Measurements from ENCODE around the gene TRHDE. TPM values are rescaled to one million over a fixed set of nuclear protein-coding genes. Genes with fewer than 3 reads are reported as not detected.

The TRHDE gene
- total and polyA plus RNA-seq, 9 of the 15 experiments (the other 6 are each of a cell fraction or from before 2014, with no cell fraction given) = 0.03 to 0.29 (median 0.09) TPM

DNA sequence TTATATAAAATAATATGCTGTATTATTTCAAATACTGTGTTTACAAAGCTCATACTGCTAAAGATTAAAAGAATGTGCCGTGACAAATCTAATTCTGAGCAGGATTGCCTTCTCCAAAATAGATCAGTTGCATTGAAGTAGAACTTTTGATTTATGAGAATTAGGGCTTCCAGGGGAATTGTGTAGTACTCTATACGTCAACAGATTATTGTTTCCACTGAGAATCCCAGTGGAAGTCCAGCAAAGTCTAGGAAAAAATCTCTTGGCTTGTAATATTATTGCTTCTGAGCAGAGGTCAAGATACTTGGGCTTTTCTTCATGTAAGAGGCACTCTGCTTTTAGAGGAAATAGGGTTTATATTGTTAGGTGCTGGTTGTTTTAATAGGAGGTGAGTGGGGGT lies 133.9 kb downstream of the TRHDE start:
- ATAC-seq (no peak), DNase-seq (ENCODE audit: extremely low read depth in 1 of 4, low spot score in 3 of 4) (no peak), FAIRE-seq (no peak)
- Histone ChIP-seq H3K4me2 (ENCODE audit: insufficient read depth, low read length) (no peak overlapping the region), H3K9ac (ENCODE audit: insufficient read depth in 1 of 2, low read depth in 2 of 2, low read length in 2 of 2) (no peak overlapping the region), H3K9me1 (ENCODE audit: control insufficient read depth, insufficient read depth, low read length) (no peaks in the 10 kb centered on the region), H3K79me2 (ENCODE audit: control insufficient read depth, insufficient read depth, low read length) (no peaks in the 10 kb centered on the region), H4K20me1 (replicated peaks; ENCODE audit: control insufficient read depth, insufficient read depth, low read length) (no peaks in the 10 kb centered on the region), H3K27me3 (ENCODE audit: control insufficient read depth in 2 of 2, insufficient read depth in 2 of 2, low read length in 2 of 2) (no peaks in the 10 kb centered on the region), H2AFZ (ENCODE audit: low read depth, low read length) (no peak overlapping the region), H3K9me3 (replicated peaks; ENCODE audit: control insufficient read depth, insufficient read depth, low read depth, low read length) (no peaks in the 10 kb centered on the region; the same call in 1 of the 2 replicates), H3K4me3 (no peak overlapping the region), H3K27ac (ENCODE audit: extremely low read depth, low read depth, low read length) (no peak overlapping the region), H3K4me1 (replicated peaks in 1 of 2; ENCODE audit: control insufficient read depth in 2 of 2, insufficient read depth in 2 of 2, low read length in 2 of 2) (no peaks in the 10 kb centered on the region), H3K36me3 (ENCODE audit: control insufficient read depth, insufficient read depth, low read length) (no peaks in the 10 kb centered on the region)
- BruUV-seq (replicated peaks) = no TSS peak
- in situ Hi-C loops (cut with MboI) (no loop called here), intact Hi-C loops (cut with micrococcal nuclease) (no loop called here)
- CTCF ChIA-PET (ENCODE audit: low intra/inter-chr PET ratio) = interaction anchor here (0.6 kb wide), 1 partner anchor 1764 kb away, joined by 4 read pairs; no protein-coding TSS in a partner anchor
- POLR2A ChIA-PET = no interaction called here
- TF ChIP-seq, protein P1, sequence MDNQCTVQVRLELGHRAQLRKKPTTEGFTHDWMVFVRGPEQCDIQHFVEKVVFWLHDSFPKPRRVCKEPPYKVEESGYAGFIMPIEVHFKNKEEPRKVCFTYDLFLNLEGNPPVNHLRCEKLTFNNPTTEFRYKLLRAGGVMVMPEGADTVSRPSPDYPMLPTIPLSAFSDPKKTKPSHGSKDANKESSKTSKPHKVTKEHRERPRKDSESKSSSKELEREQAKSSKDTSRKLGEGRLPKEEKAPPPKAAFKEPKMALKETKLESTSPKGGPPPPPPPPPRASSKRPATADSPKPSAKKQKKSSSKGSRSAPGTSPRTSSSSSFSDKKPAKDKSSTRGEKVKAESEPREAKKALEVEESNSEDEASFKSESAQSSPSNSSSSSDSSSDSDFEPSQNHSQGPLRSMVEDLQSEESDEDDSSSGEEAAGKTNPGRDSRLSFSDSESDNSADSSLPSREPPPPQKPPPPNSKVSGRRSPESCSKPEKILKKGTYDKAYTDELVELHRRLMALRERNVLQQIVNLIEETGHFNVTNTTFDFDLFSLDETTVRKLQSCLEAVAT (IDR thresholded peaks at IDR 0.05) = no peak
- TF ChIP-seq U2AF2 (optimal IDR thresholded peaks at IDR 0.05; ENCODE audit: low read depth, low read length) (no peak), KLF10 (CRISPR knock-in tag; IDR thresholded peaks at IDR 0.05) (no peak)
- TF ChIP-seq, protein P2, sequence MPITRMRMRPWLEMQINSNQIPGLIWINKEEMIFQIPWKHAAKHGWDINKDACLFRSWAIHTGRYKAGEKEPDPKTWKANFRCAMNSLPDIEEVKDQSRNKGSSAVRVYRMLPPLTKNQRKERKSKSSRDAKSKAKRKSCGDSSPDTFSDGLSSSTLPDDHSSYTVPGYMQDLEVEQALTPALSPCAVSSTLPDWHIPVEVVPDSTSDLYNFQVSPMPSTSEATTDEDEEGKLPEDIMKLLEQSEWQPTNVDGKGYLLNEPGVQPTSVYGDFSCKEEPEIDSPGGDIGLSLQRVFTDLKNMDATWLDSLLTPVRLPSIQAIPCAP (CRISPR knock-in tag; IDR thresholded peaks at IDR 0.05; ENCODE audit: borderline replicate concordance) = no peak
- 0% methylated on average over 2 of the region's 2 CpGs for WGBS (ENCODE audit: insufficient coverage, low coverage, missing lambda C conversion rate)
